Measurements from ENCODE around the gene TNFRSF13B. TPM values are rescaled to one million over a fixed set of nuclear protein-coding genes. Genes with fewer than 3 reads are reported as not detected.

Gene TNFRSF13B
- total and polyA plus RNA-seq, 2 donors (not counting 3 experiments of a cell fraction or from before 2014, with no cell fraction given) = not detected

GRCh38 chr17:16976725-16977550 is 5.0 kb upstream of the TNFRSF13B start:
- Histone ChIP-seq H3K36me3 (ENCODE audit: control insufficient read depth in 2 of 2, extremely low read depth in 1 of 2, insufficient read depth in 2 of 2, low read length in 2 of 2) (no peaks in the 10 kb centered on the region), H3K9me1 (replicated peaks; ENCODE audit: control insufficient read depth, extremely low read depth, insufficient read depth, low read length) (no peaks in the 10 kb centered on the region), H3K9me3 (replicated peaks; ENCODE audit: control insufficient read depth, insufficient read depth, low read length) (no peaks in the 10 kb centered on the region), H3K27ac (ENCODE audit: insufficient read depth, low read depth, low read length) (no peak overlapping the region), H2AFZ (ENCODE audit: low read depth, low read length) (no peak overlapping the region), H4K20me1 (replicated peaks; ENCODE audit: control insufficient read depth, extremely low read depth, insufficient read depth, low read length) (no peaks in the 10 kb centered on the region), H3K9ac (replicated peaks; ENCODE audit: extremely low read depth, insufficient read depth, low read length) (no peak overlapping the region), H3K79me2 (ENCODE audit: control insufficient read depth, insufficient read depth, low read length) (no peaks in the 10 kb centered on the region), H3K4me3 (replicated peaks in 1 of 3; ENCODE audit: insufficient read depth in 1 of 3, low read depth in 1 of 3, low read length in 3 of 3) (no peak overlapping the region), H3K4me1 (ENCODE audit: control insufficient read depth, extremely low read depth, insufficient read depth, low read length) (no peaks in the 10 kb centered on the region), H3K4me2 (ENCODE audit: insufficient read depth, low read length) (no peak overlapping the region), H3K27me3 (ENCODE audit: control insufficient read depth in 2 of 2, insufficient read depth in 2 of 2, low read length in 2 of 2) (peaks cover 6 to 8% of the 10 kb centered on the region in 2 experiments)
- BruUV-seq (replicated peaks) = no TSS peak
- DNase-seq (ENCODE audit: low read depth, low spot score) = no peak
- intact Hi-C loops (cut with micrococcal nuclease) (no loop called here), dilution Hi-C loops (cut with MboI; ENCODE audit: extremely low pct_ligation_motif_present, low sequenced_read_pairs) (no loop called here)
- no peak for FAIRE-seq
- TF ChIP-seq GATA2 (IDR thresholded peaks at IDR 0.05; ENCODE audit: insufficient read depth, insufficient read length, low read depth, low read length) = no peak
- no peak for TF ChIP-seq JUN (IDR thresholded peaks at IDR 0.05; ENCODE audit: borderline replicate concordance, insufficient read depth, insufficient read length, low read depth)
- no peak for TF ChIP-seq MYC (IDR thresholded peaks at IDR 0.05; ENCODE audit: low read depth, low read length)
- TF ChIP-seq, protein P1, sequence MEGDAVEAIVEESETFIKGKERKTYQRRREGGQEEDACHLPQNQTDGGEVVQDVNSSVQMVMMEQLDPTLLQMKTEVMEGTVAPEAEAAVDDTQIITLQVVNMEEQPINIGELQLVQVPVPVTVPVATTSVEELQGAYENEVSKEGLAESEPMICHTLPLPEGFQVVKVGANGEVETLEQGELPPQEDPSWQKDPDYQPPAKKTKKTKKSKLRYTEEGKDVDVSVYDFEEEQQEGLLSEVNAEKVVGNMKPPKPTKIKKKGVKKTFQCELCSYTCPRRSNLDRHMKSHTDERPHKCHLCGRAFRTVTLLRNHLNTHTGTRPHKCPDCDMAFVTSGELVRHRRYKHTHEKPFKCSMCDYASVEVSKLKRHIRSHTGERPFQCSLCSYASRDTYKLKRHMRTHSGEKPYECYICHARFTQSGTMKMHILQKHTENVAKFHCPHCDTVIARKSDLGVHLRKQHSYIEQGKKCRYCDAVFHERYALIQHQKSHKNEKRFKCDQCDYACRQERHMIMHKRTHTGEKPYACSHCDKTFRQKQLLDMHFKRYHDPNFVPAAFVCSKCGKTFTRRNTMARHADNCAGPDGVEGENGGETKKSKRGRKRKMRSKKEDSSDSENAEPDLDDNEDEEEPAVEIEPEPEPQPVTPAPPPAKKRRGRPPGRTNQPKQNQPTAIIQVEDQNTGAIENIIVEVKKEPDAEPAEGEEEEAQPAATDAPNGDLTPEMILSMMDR (IDR thresholded peaks at IDR 0.05; ENCODE audit: extremely low read depth in 1 of 2, insufficient read depth in 1 of 2, low read depth in 1 of 2, low read length in 2 of 2) = no peak
- TF ChIP-seq POLR2A (IDR thresholded peaks at IDR 0.05; ENCODE audit: low read depth, low read length) = no peak
- TF ChIP-seq, protein P2, sequence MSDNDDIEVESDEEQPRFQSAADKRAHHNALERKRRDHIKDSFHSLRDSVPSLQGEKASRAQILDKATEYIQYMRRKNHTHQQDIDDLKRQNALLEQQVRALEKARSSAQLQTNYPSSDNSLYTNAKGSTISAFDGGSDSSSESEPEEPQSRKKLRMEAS (IDR thresholded peaks at IDR 0.05; ENCODE audit: insufficient read depth, insufficient read length) = no peak
- TF ChIP-seq POLR2AphosphoS5 (IDR thresholded peaks at IDR 0.05; ENCODE audit: insufficient read depth, low read depth, low read length) = no peak
- no peak for TF ChIP-seq EZH2 (IDR thresholded peaks at IDR 0.05; ENCODE audit: borderline replicate concordance, low read depth, low read length, severe bottlenecking)
- TF ChIP-seq FOS (IDR thresholded peaks at IDR 0.05; ENCODE audit: borderline replicate concordance, insufficient read depth, low read length) = no peak
- ChIA-PET CTCF (interaction anchor here (1.1 to 9.7 kb wide), 2 partner anchors 12 to 15 kb away, joined by 3 to 100 read pairs; no protein-coding TSS in a partner anchor), POLR2A (interaction anchor here (0.6 kb wide), 1 partner anchor 632 kb away, joined by 10 read pairs; no protein-coding TSS in a partner anchor)
